Astrocyte (in vitro differentiated cells and primary cell): ENCODE measurements around the gene BCL7C.

Source experiments
- CTCF ChIP-seq: IDR thresholded peaks from 2 replicates; pipeline ENCODE4 v1.5.1; 2011; ENCODE audit warnings: low read depth, mild to moderate bottlenecking, inconsistent platforms, low read length, moderate library complexity; ENCODE audit not compliant: insufficient read depth
- EZH2 ChIP-seq: IDR thresholded peaks from 2 replicates; pipeline ENCODE4 v1.6.1; 2012; ENCODE audit warnings: mild to moderate bottlenecking, low read length, inconsistent platforms; ENCODE audit not compliant: insufficient read depth

- no peak for TF ChIP-seq CTCF
- TF ChIP-seq EZH2: no peak
Observed at GRCh38 chr16:30874821-30875717, 18.8 kb downstream of the BCL7C start.
